H9 (cell line): Measurements from ENCODE around the gene C11orf86. TPM values are rescaled to one million over a fixed set of nuclear protein-coding genes. Genes with fewer than 3 reads are reported as not detected.

Experiments used
- DNase-seq: peaks from one replicate; pipeline ENCODE4 v3.0.0-alpha.2; 2017
- H2AFZ ChIP-seq: one replicate; pipeline ENCODE4 v1.6.1; 2013; ENCODE audit warnings: mild to moderate bottlenecking, low read length, control low read depth, moderate library complexity
- H2AK5ac ChIP-seq: 2 replicates; pipeline ENCODE4 v1.6.1; 2013; ENCODE audit warnings: low read length, control low read depth, mixed read lengths; ENCODE audit not compliant: insufficient read length
- H2BK120ac ChIP-seq: one replicate; pipeline ENCODE4 v1.6.1; 2013; ENCODE audit warnings: low read depth, mild to moderate bottlenecking, low read length, control low read depth, inconsistent platforms; ENCODE audit not compliant: poor library complexity, severe bottlenecking
- H2BK12ac ChIP-seq: 2 replicates; pipeline ENCODE4 v1.6.1; 2013; ENCODE audit warnings: low read length, control low read depth, mixed read lengths, low read depth; ENCODE audit not compliant: insufficient read length
- H2BK15ac ChIP-seq: 2 replicates; pipeline ENCODE4 v1.6.1; 2013; ENCODE audit warnings: low read depth, low read length, control low read depth
- H2BK20ac ChIP-seq: one replicate; pipeline ENCODE4 v1.6.1; 2013; ENCODE audit warnings: low read depth, mild to moderate bottlenecking, low read length, control low read depth, inconsistent platforms; ENCODE audit not compliant: poor library complexity, severe bottlenecking
- H2BK5ac ChIP-seq: 2 replicates; pipeline ENCODE4 v1.6.1; 2013; ENCODE audit warnings: low read length, control low read depth, mixed read lengths; ENCODE audit not compliant: insufficient read length
- H3K14ac ChIP-seq: 2 replicates; pipeline ENCODE4 v1.6.1; 2013; ENCODE audit warnings: low read length, control low read depth; ENCODE audit not compliant: insufficient read depth
- H3K18ac ChIP-seq: 2 replicates; pipeline ENCODE4 v1.6.1; 2013; ENCODE audit warnings: low read depth, mild to moderate bottlenecking, mixed read lengths, low read length, control low read depth; ENCODE audit not compliant: insufficient read length
- H3K23ac ChIP-seq: 2 replicates; pipeline ENCODE4 v1.6.1; 2013; ENCODE audit warnings: low read length, control low read depth, mixed read lengths, low read depth; ENCODE audit not compliant: insufficient read length
- H3K23me2 ChIP-seq: 2 replicates; pipeline ENCODE4 v1.6.1; 2013; ENCODE audit warnings: low read depth, mild to moderate bottlenecking, mixed read lengths, low read length, control low read depth; ENCODE audit not compliant: insufficient read length, poor library complexity, severe bottlenecking
- H3K27ac ChIP-seq: 2 replicates; pipeline ENCODE4 v1.5.1; 2013; ENCODE audit warnings: low read length, control low read depth, mixed read lengths, low read depth; ENCODE audit not compliant: insufficient read length
- H3K27me3 ChIP-seq: 2 replicates; pipeline ENCODE4 v1.6.1; 2013; ENCODE audit warnings: low read length, control low read depth, inconsistent platforms; ENCODE audit not compliant: insufficient read depth
- H3K4ac ChIP-seq: 2 replicates; pipeline ENCODE4 v1.6.1; 2013; ENCODE audit warnings: low read depth, mild to moderate bottlenecking, control low read depth, inconsistent platforms, low read length, moderate library complexity
- H3K4me1 ChIP-seq: 2 replicates; pipeline ENCODE4 v1.6.1; 2013; ENCODE audit warnings: low read length, control low read depth, inconsistent platforms; ENCODE audit not compliant: insufficient read depth
- H3K4me2 ChIP-seq: 2 replicates; pipeline ENCODE4 v1.6.1; 2013; ENCODE audit warnings: low read length, control low read depth, mixed read lengths; ENCODE audit not compliant: insufficient read length, insufficient read depth
- H3K56ac ChIP-seq: 2 replicates; pipeline ENCODE4 v1.6.1; 2013; ENCODE audit warnings: low read depth, mild to moderate bottlenecking, mixed read lengths, low read length, control low read depth; ENCODE audit not compliant: insufficient read length
- H3K79me1 ChIP-seq: 2 replicates; pipeline ENCODE4 v1.6.1; 2013; ENCODE audit warnings: low read depth, mild to moderate bottlenecking, moderate library complexity, low read length, control low read depth, inconsistent platforms; ENCODE audit not compliant: insufficient read depth, poor library complexity, severe bottlenecking
- H3K79me2 ChIP-seq: 2 replicates; pipeline ENCODE4 v1.6.1; 2013; ENCODE audit warnings: low read length, control low read depth, inconsistent platforms; ENCODE audit not compliant: insufficient read depth
- H3K9ac ChIP-seq: 2 replicates; pipeline ENCODE4 v1.6.1; 2013; ENCODE audit warnings: low read length, control low read depth, mixed read lengths; ENCODE audit not compliant: insufficient read length; ENCODE audit errors: extremely low read depth
- H3K9me3 ChIP-seq: one replicate; pipeline ENCODE4 v1.6.1; 2013; ENCODE audit warnings: low read depth, low read length, inconsistent platforms; ENCODE audit not compliant: control insufficient read depth
- H3T11ph ChIP-seq: one replicate; pipeline ENCODE4 v1.6.1; 2013; ENCODE audit warnings: mild to moderate bottlenecking, low read length, control low read depth, inconsistent platforms
- H4K20me1 ChIP-seq: one replicate; pipeline ENCODE4 v1.6.1; 2013; ENCODE audit not compliant: control insufficient read depth, insufficient read length, insufficient read depth
- H4K5ac ChIP-seq: 2 replicates; pipeline ENCODE4 v1.6.1; 2013; ENCODE audit warnings: low read depth, mild to moderate bottlenecking, mixed read lengths, low read length, control low read depth; ENCODE audit not compliant: insufficient read length
- H4K8ac ChIP-seq: replicated peaks from 2 replicates; pipeline ENCODE4 v1.6.1; 2013; ENCODE audit warnings: low read length, control low read depth, mixed read lengths, low read depth; ENCODE audit not compliant: insufficient read length
- H4K91ac ChIP-seq: 2 replicates; pipeline ENCODE4 v1.6.1; 2013; ENCODE audit warnings: low read depth, mild to moderate bottlenecking, moderate library complexity, mixed read lengths, low read length, control low read depth; ENCODE audit not compliant: insufficient read length
- H3K27ac Mint-ChIP-seq, 3 experiments: 2 replicates in 2 of 3; 3 replicates in 1 of 3; pipeline ENCODE4 v1.8.0; 2020 to 2021; ENCODE audit warnings: mixed read lengths in 3 of 3, mild to moderate bottlenecking in 1 of 3, moderate library complexity in 1 of 3
- H3K27me3 Mint-ChIP-seq: 2 replicates; pipeline ENCODE4 v1.8.0; 2021; ENCODE audit warnings: low read depth, mild to moderate bottlenecking, moderate library complexity, mixed read lengths
- H3K36me3 Mint-ChIP-seq, 3 experiments: 2 replicates in 2 of 3; 3 replicates in 1 of 3; pipeline ENCODE4 v1.8.0; 2020 to 2021; ENCODE audit warnings: low read depth in 3 of 3, mixed read lengths in 3 of 3; ENCODE audit not compliant: insufficient read depth in 1 of 3
- H3K4me1 Mint-ChIP-seq, 2 experiments: 2 replicates each; pipeline ENCODE4 v1.8.0; 2020; ENCODE audit warnings: mixed read lengths in 2 of 2
- H3K4me3 Mint-ChIP-seq, 2 experiments: 2 replicates in 1 of 2; 3 replicates in 1 of 2; pipeline ENCODE4 v1.8.0; 2020 to 2021; ENCODE audit warnings: mild to moderate bottlenecking in 2 of 2, mixed read lengths in 2 of 2, moderate library complexity in 1 of 2
- H3K9me3 Mint-ChIP-seq, 2 experiments: 2 replicates in 1 of 2; 3 replicates in 1 of 2; pipeline ENCODE4 v1.8.0; 2020; ENCODE audit warnings: mild to moderate bottlenecking in 2 of 2, mixed read lengths in 2 of 2, moderate library complexity in 1 of 2
- WGBS: extraction: QIAGEN DNeasy Blood & Tissue Kit; methylation state at CpG from one replicate; pipeline ENCODE4 v1.1.7; 2013; ENCODE audit warnings: missing lambda C conversion rate, low lambda C conversion rate, mixed read lengths; ENCODE audit not compliant: insufficient read length; ENCODE audit errors: extremely low coverage; 5-methylcytosine and 5-hydroxymethylcytosine counted together
- total RNA-seq: library from RNA; stranded (reverse); gene quantifications from 2 replicates; pipeline ENCODE4 v1.2.1, GENCODE V29; 2021
- TF ChIP-seq, protein P1 (sequence below): fragments of 200-600 bp; sonication (generic); conservative IDR thresholded peaks from 3 replicates; pipeline ENCODE4 v1.8.0; 2021; ENCODE audit warnings: antibody characterized with exemption, mild to moderate bottlenecking

C11orf86 gene
- total RNA-seq, 1 experiment from 2014 or later = not detected

DNA sequence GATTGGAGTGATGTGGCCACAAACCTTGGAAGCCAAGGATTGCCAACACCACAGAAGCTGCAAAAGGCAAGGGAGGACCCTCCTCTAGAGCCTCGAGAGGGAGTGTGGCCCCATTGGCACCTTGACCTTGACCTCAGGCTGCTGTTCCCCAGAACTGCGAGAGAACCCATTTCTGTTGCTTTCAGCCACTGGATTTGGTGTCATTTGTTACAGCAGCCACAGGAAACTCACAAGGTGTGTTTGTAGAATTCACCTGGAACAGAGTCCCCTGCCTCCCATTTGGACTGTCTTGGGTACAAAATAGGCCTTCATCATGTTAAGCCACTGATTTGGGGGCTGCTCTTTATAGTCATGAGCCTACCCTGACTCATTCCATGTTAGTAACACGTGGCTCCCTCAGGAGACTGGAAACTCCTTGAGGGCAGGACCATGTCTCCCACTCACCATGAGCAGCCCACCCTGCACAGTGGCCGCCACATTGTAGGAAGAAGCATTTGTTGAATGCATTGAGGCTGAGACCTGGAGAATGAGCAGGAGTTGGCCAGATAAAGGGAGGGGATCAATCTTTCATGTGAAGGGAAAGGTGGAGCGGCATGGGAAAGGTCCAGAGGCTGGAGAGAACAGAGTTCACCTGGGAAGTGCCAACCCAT, 8.3 kb downstream of the C11orf86 start:
- Histone ChIP-seq H3K27ac (no peak overlapping the region), H3K4me2 (no peak overlapping the region)
- TF ChIP-seq, protein P1, sequence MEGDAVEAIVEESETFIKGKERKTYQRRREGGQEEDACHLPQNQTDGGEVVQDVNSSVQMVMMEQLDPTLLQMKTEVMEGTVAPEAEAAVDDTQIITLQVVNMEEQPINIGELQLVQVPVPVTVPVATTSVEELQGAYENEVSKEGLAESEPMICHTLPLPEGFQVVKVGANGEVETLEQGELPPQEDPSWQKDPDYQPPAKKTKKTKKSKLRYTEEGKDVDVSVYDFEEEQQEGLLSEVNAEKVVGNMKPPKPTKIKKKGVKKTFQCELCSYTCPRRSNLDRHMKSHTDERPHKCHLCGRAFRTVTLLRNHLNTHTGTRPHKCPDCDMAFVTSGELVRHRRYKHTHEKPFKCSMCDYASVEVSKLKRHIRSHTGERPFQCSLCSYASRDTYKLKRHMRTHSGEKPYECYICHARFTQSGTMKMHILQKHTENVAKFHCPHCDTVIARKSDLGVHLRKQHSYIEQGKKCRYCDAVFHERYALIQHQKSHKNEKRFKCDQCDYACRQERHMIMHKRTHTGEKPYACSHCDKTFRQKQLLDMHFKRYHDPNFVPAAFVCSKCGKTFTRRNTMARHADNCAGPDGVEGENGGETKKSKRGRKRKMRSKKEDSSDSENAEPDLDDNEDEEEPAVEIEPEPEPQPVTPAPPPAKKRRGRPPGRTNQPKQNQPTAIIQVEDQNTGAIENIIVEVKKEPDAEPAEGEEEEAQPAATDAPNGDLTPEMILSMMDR = no peak

More for the DNA sequence above, 8.3 kb downstream of the C11orf86 start:
- peaks cover 2% of the 10 kb centered on the region for H3K23me2 ChIP-seq
- no peaks in the 10 kb centered on the region for H4K20me1 ChIP-seq
- no peak overlapping the region for H4K8ac ChIP-seq
- no peak overlapping the region for H2BK5ac ChIP-seq
- no peak overlapping the region for H3K9ac ChIP-seq
- H3K79me1 ChIP-seq = no peaks in the 10 kb centered on the region
- peaks cover 4 to 8% of the 10 kb centered on the region in 2 experiments for H3K9me3 Mint-ChIP-seq
- H3K27ac Mint-ChIP-seq = no peak overlapping the region
- no peak for DNase-seq
- no peak overlapping the region for H3K56ac ChIP-seq
- H3K27me3 Mint-ChIP-seq = peaks cover 12% of the 10 kb centered on the region
- no peak overlapping the region for H2BK120ac ChIP-seq
- H3K4ac ChIP-seq = no peak overlapping the region
- no peak overlapping the region for H2BK20ac ChIP-seq
- H2AK5ac ChIP-seq = no peak overlapping the region
- H3K23ac ChIP-seq = no peak overlapping the region
- no peak overlapping the region for H3K4me3 Mint-ChIP-seq
- H3K27me3 ChIP-seq = no peaks in the 10 kb centered on the region
- H2BK15ac ChIP-seq = no peak overlapping the region
- peaks cover 0 to 7% (median 0%) of the 10 kb centered on the region in 3 experiments; a peak in 3 of 7 replicates for H3K36me3 Mint-ChIP-seq
- H3T11ph ChIP-seq = no peak overlapping the region
- no peak overlapping the region for H2BK12ac ChIP-seq
- peaks cover 9% of the 10 kb centered on the region; the same call in 1 of the 2 replicates for H3K4me1 ChIP-seq
- H4K91ac ChIP-seq = no peak overlapping the region
- H2AFZ ChIP-seq = no peak overlapping the region
- H3K18ac ChIP-seq = no peak overlapping the region
- peaks cover 17 to 21% of the 10 kb centered on the region in 2 experiments for H3K4me1 Mint-ChIP-seq
- H3K9me3 ChIP-seq = no peaks in the 10 kb centered on the region
- WGBS = no CpG with 5 or more reads among the region's 5 CpGs
- H3K79me2 ChIP-seq = no peaks in the 10 kb centered on the region
- H3K14ac ChIP-seq = no peak overlapping the region
- H4K5ac ChIP-seq = no peak overlapping the region
